ENCODE measurements around the gene SMU1. TPM values are rescaled to one million over a fixed set of nuclear protein-coding genes. Genes with fewer than 3 reads are reported as not detected.
A peak's percentile ranks its signal among the peaks of the same experiment; 100 is the strongest.

The SMU1 gene
- total and polyA plus RNA-seq, 2 of the 13 experiments (the other 11 are each of a cell fraction or from before 2014, with no cell fraction given): 12.9 to 36.6 TPM

- no peak overlapping the region for H3K4me3 ChIP-seq (replicated peaks in 1 of 3; ENCODE audit: insufficient read depth in 1 of 3, low read depth in 2 of 3, low read length in 3 of 3)
- ChIA-PET POLR2A (interaction anchor here (0.7 kb wide), 1 partner anchor 54 kb away, joined by 4 read pairs; no protein-coding TSS in a partner anchor), CTCF (ENCODE audit: low intra/inter-chr PET ratio, low total read pairs) (no interaction called here)
- TF ChIP-seq HOXA9 (CRISPR knock-in tag; IDR thresholded peaks at IDR 0.05; ENCODE audit: borderline replicate concordance): no peak
- TF ChIP-seq KDM3A (CRISPR knock-in tag; IDR thresholded peaks at IDR 0.05; ENCODE audit: low read depth): no peak
- TF ChIP-seq ZNF572 (CRISPR knock-in tag; IDR thresholded peaks at IDR 0.05): no peak
- peak in 1 of 2 experiments; percentile 53; a peak in 3 of 4 replicates for TF ChIP-seq MAFK (conservative IDR thresholded peaks at IDR 0.05 in 1 of 2, IDR thresholded peaks at IDR 0.05 in 1 of 2; ENCODE audit: low read length in 2 of 2)
- TF ChIP-seq MAF1 (CRISPR knock-in tag; IDR thresholded peaks at IDR 0.05; ENCODE audit: borderline replicate concordance): no peak
- no peak overlapping the region for H3K27ac ChIP-seq (ENCODE audit: extremely low read length, insufficient read depth, low read length)
- no TSS peak for BruUV-seq (replicated peaks)
- H3K9ac ChIP-seq (ENCODE audit: insufficient read depth, low read depth, low read length): no peak overlapping the region
- no peaks in the 10 kb centered on the region for H3K9me3 ChIP-seq (ENCODE audit: low read length)
- peaks cover 0 to 2% of the 10 kb centered on the region in 2 experiments; a peak in 2 of 5 replicates for H3K27me3 ChIP-seq (ENCODE audit: control insufficient read depth in 1 of 2, insufficient read depth in 2 of 2, low read length in 2 of 2)
- H3K36me3 ChIP-seq (replicated peaks in 1 of 2; ENCODE audit: control insufficient read depth in 1 of 2, insufficient read depth in 2 of 2, low read length in 2 of 2): no peaks in the 10 kb centered on the region
- H3K79me2 ChIP-seq (ENCODE audit: insufficient read depth, low read length): no peaks in the 10 kb centered on the region
- DNase-seq (ENCODE audit: low spot score): no peak
- H4K20me1 ChIP-seq (ENCODE audit: insufficient read depth, low read length): no peaks in the 10 kb centered on the region
- peaks cover 27% of the 10 kb centered on the region for H3K4me1 ChIP-seq (ENCODE audit: insufficient read depth, low read length)
- intact Hi-C loops (cut with micrococcal nuclease; ENCODE audit: unreplicated experiment) (no loop called here), in situ Hi-C loops (cut with HindIII; ENCODE audit: extremely low pct_ligation_motif_present, low pct_unique_long_range_greater_than_20kb) (no loop called here)
- ATAC-seq: no peak
- 76% methylated on average over 5 of the region's 5 CpGs for WGBS (ENCODE audit: low lambda C conversion rate)
- H2AFZ ChIP-seq (ENCODE audit: low read length): no peak overlapping the region
- FAIRE-seq: no peak
- no peak overlapping the region for H3K4me2 ChIP-seq (ENCODE audit: low read depth, low read length)
Observed at GRCh38 chr9:33105504-33105903, 29.0 kb upstream of the SMU1 start.

- Histone ChIP-seq H3K4me1 (ENCODE audit: insufficient read depth, low read length) (peaks cover 27% of the 10 kb centered on the region), H3K9me3 (ENCODE audit: low read length) (no peaks in the 10 kb centered on the region), H2AFZ (ENCODE audit: low read length) (no peak overlapping the region), H3K4me2 (ENCODE audit: low read depth, low read length) (no peak overlapping the region), H3K4me3 (replicated peaks in 1 of 3; ENCODE audit: insufficient read depth in 1 of 3, low read depth in 2 of 3, low read length in 3 of 3) (no peak overlapping the region), H3K79me2 (ENCODE audit: insufficient read depth, low read length) (no peaks in the 10 kb centered on the region), H3K36me3 (replicated peaks in 1 of 2; ENCODE audit: control insufficient read depth in 1 of 2, insufficient read depth in 2 of 2, low read length in 2 of 2) (no peaks in the 10 kb centered on the region), H4K20me1 (ENCODE audit: insufficient read depth, low read length) (no peaks in the 10 kb centered on the region), H3K9ac (ENCODE audit: insufficient read depth, low read depth, low read length) (no peak overlapping the region), H3K27ac (ENCODE audit: extremely low read length, insufficient read depth, low read length) (no peak overlapping the region), H3K27me3 (ENCODE audit: control insufficient read depth in 1 of 2, insufficient read depth in 2 of 2, low read length in 2 of 2) (peaks cover 0 to 2% of the 10 kb centered on the region in 2 experiments; a peak in 2 of 5 replicates)
- TF ChIP-seq SIX1 (CRISPR knock-in tag; IDR thresholded peaks at IDR 0.05; ENCODE audit: borderline replicate concordance): no peak
- TF ChIP-seq, protein P1, sequence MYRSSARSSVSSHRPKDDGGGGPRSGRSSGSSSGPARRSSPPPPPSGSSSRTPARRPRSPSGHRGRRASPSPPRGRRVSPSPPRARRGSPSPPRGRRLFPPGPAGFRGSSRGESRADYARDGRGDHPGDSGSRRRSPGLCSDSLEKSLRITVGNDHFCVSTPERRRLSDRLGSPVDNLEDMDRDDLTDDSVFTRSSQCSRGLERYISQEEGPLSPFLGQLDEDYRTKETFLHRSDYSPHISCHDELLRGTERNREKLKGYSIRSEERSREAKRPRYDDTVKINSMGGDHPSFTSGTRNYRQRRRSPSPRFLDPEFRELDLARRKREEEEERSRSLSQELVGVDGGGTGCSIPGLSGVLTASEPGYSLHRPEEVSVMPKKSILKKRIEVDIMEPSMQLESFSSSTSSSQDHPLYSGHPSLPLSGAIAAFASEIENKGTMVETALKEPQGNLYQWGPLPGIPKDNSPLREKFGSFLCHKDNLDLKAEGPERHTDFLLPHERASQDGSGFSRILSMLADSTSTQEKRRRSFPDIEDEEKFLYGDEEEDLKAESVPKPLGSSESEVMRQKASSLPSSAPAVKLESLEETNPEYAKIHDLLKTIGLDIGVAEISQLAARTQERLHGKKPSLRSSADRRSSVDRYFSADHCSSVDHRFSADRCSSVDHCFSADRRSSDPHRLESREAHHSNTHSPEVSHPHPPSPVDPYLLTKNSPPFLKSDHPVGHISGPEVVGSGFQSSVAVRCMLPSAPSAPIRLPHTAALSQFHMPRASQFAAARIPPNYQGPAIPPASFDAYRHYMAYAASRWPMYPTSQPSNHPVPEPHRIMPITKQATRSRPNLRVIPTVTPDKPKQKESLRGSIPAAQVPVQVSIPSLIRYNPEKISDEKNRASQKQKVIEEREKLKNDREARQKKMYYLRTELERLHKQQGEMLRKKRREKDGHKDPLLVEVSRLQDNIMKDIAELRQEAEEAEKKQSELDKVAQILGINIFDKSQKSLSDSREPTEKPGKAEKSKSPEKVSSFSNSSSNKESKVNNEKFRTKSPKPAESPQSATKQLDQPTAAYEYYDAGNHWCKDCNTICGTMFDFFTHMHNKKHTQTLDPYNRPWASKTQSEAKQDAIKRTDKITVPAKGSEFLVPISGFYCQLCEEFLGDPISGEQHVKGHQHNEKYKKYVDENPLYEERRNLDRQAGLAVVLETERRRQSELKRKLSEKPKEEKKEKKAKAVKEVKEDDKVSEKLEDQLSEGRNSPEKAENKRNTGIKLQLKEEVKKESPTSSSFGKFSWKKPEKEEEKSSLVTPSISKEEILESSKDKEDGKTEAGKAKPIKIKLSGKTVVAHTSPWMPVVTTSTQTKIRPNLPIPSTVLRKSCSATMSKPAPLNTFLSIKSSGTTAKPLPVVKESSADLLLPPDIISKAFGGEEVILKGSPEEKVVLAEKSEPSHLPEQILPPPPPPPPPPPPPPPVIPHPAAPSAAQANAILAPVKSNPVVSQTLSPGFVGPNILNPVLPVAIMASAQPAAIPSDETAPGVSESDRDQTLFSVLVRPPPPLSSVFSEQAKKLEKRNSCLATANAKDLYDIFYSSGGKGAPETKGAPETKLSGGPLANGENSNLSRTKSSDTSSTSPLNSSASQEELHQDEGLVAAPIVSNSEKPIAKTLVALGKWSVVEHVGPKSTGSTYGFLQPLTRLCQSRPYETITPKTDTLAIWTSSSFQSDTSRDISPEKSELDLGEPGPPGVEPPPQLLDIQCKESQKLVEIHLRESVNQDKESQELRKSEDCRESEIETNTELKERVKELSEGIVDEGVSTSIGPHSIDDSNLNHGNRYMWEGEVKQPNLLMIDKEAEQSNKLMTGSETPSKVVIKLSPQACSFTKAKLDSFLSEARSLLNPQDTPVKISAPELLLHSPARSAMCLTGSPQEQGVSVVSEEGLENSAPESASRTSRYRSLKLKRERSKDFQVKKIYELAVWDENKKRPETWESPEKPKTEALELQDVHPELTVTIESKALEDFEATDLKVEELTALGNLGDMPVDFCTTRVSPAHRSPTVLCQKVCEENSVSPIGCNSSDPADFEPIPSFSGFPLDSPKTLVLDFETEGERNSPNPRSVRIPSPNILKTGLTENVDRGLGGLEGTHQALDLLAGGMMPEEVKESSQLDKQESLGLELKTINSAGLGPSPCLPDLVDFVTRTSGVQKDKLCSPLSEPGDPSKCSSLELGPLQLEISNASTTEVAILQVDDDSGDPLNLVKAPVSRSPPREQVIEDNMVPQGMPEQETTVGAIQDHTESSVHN (CRISPR knock-in tag; IDR thresholded peaks at IDR 0.05): no peak
- FAIRE-seq: no peak
- POLR2A ChIA-PET: no interaction called here
- 75% methylated on average over 5 of the region's 7 CpGs for WGBS (ENCODE audit: low lambda C conversion rate)
- intact Hi-C loops (cut with micrococcal nuclease; ENCODE audit: unreplicated experiment): loop anchor here (5.0 kb wide), 1 partner anchor 73 kb away; no protein-coding TSS in a partner anchor
- no TSS peak for BruUV-seq (replicated peaks)
- CTCF ChIA-PET (ENCODE audit: low intra/inter-chr PET ratio, low total read pairs): no interaction called here
- no peak for DNase-seq (ENCODE audit: low spot score)
- in situ Hi-C loops (cut with HindIII; ENCODE audit: extremely low pct_ligation_motif_present, low pct_unique_long_range_greater_than_20kb): no loop called here
- ATAC-seq: no peak
Observed at GRCh38 chr9:33104401-33104800, 27.9 kb upstream of the SMU1 start.
